ENCODE measurements around the gene CXXC5.
"Not testable (repeated sequence)": the region's sequence is repeated elsewhere in the genome, so short reads cannot be mapped to it uniquely, and the experiment has no call there.

The CXXC5 gene

GRCh38 chr5:139710319-139711066 is 62.3 kb downstream of the CXXC5 start:
- peak; percentile 82 for DNase-seq (ENCODE audit: low read depth, low spot score)

GRCh38 chr5:139711067-139711905 is 63.1 kb downstream of the CXXC5 start:
- peak; percentile 76 for DNase-seq (ENCODE audit: low read depth, low spot score)

- peak; percentile 61 for DNase-seq (ENCODE audit: low read depth, low spot score)
These were observed 63.7 kb downstream of the CXXC5 start for GRCh38 chr5:139711906-139712224.

- no peak for DNase-seq (ENCODE audit: low read depth, low spot score)
These were observed 64.3 kb downstream of the CXXC5 start for GRCh38 chr5:139712412-139712811.

- not testable (repeated sequence) for DNase-seq (ENCODE audit: low read depth, low spot score)
These were observed 65.7 kb downstream of the CXXC5 start for GRCh38 chr5:139713898-139714297.

GRCh38 chr5:139717221-139717620 is 69.1 kb downstream of the CXXC5 start:
- DNase-seq (ENCODE audit: low read depth, low spot score) = no peak

GRCh38 chr5:139718403-139718802 is 70.3 kb downstream of the CXXC5 start:
- not testable (repeated sequence) for DNase-seq (ENCODE audit: low read depth, low spot score)

- not testable (repeated sequence) for DNase-seq (ENCODE audit: low read depth, low spot score)
These were observed 71.8 kb downstream of the CXXC5 start for GRCh38 chr5:139719970-139720369.

GRCh38 chr5:139723986-139724587 is 75.9 kb downstream of the CXXC5 start:
- no peak for DNase-seq (ENCODE audit: low read depth, low spot score)

GRCh38 chr5:139725073-139725830 is 77.1 kb downstream of the CXXC5 start:
- DNase-seq (ENCODE audit: low read depth, low spot score) = no peak

- DNase-seq (ENCODE audit: low read depth, low spot score) = no peak
These were observed 78.1 kb downstream of the CXXC5 start for GRCh38 chr5:139726248-139726647.

GRCh38 chr5:139727615-139728014 is 79.5 kb downstream of the CXXC5 start:
- not testable (repeated sequence) for DNase-seq (ENCODE audit: low read depth, low spot score)

GRCh38 chr5:139731281-139731680 is 83.1 kb downstream of the CXXC5 start:
- no peak for DNase-seq (ENCODE audit: low read depth, low spot score)

GRCh38 chr5:139732019-139732418 is 83.9 kb downstream of the CXXC5 start:
- no peak for DNase-seq (ENCODE audit: low read depth, low spot score)

GRCh38 chr5:139733010-139733688 is 85.0 kb downstream of the CXXC5 start:
- DNase-seq (ENCODE audit: low read depth, low spot score) = no peak

Data from ELF-1 (cell line).